Esophagus muscularis mucosa (tissue), 3 donors: ENCODE data around the gene CPLANE2.

ENCODE experiments used
- EP300 ChIP-seq: sonication (generic); formaldehyde crosslinking; IDR thresholded peaks from one replicate; pipeline ENCODE4 v1.6.1; 2017; ENCODE audit warnings: antibody characterized with exemption
- TF ChIP-seq, protein P1 (sequence below), 3 experiments: fragments of 200-600 bp in 2 of 3; fragments of 450-650 bp in 1 of 3; sonication (generic) in 2 of 3; IDR thresholded peaks; one replicate each; pipeline ENCODE4 v1.5.1; 2017 to 2019; ENCODE audit warnings: antibody characterized with exemption in 3 of 3, mild to moderate bottlenecking in 2 of 3, moderate library complexity in 1 of 3

DNA sequence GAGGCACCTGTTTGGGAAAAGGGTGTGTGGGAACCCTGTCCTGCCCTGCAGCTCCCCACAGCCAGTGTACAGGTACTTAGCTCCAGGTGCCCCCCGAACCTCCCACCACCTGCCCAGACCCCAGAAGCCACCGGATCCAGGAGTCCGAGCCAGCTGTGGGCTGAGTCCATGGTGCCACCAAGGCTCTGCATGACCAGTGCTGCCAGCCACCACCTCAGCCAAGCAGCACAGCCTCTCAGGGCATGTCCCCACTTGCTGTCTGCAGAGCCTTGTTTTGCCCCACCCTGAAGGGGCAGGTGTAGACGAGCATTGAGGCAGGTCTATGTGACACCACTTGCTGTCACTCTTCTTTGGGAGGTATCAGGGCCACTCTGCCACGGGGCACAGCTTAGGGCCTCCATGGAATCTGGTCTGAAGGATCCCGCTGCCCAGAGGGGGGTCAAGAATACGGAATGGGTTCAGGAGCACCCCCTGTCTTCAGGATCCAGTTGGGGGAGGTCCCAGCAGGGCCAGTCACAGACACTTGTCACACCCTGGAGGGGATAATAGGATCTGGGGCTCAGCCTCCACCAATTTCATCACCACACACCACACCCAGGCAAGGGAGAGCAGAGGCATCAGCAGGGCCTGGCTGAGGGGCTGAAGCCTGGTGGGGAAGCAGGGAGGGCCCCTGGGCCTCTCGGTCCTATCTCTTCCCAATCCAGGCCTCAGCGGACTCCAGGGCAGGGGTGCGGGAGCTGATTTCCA, 52.3 kb downstream of the CPLANE2 start:
- TF ChIP-seq, protein P1, sequence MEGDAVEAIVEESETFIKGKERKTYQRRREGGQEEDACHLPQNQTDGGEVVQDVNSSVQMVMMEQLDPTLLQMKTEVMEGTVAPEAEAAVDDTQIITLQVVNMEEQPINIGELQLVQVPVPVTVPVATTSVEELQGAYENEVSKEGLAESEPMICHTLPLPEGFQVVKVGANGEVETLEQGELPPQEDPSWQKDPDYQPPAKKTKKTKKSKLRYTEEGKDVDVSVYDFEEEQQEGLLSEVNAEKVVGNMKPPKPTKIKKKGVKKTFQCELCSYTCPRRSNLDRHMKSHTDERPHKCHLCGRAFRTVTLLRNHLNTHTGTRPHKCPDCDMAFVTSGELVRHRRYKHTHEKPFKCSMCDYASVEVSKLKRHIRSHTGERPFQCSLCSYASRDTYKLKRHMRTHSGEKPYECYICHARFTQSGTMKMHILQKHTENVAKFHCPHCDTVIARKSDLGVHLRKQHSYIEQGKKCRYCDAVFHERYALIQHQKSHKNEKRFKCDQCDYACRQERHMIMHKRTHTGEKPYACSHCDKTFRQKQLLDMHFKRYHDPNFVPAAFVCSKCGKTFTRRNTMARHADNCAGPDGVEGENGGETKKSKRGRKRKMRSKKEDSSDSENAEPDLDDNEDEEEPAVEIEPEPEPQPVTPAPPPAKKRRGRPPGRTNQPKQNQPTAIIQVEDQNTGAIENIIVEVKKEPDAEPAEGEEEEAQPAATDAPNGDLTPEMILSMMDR (IDR thresholded peaks at IDR 0.05), result no peak
- TF ChIP-seq EP300, result no peak
